Measurements from ENCODE around the gene BCL7C. TPM values are rescaled to one million over a fixed set of nuclear protein-coding genes. Genes with fewer than 3 reads are reported as not detected.

The BCL7C gene
- total and polyA plus RNA-seq, 2 of the 13 experiments (the other 11 are each of a cell fraction or from before 2014, with no cell fraction given): 17.7 to 33.8 TPM

DNA sequence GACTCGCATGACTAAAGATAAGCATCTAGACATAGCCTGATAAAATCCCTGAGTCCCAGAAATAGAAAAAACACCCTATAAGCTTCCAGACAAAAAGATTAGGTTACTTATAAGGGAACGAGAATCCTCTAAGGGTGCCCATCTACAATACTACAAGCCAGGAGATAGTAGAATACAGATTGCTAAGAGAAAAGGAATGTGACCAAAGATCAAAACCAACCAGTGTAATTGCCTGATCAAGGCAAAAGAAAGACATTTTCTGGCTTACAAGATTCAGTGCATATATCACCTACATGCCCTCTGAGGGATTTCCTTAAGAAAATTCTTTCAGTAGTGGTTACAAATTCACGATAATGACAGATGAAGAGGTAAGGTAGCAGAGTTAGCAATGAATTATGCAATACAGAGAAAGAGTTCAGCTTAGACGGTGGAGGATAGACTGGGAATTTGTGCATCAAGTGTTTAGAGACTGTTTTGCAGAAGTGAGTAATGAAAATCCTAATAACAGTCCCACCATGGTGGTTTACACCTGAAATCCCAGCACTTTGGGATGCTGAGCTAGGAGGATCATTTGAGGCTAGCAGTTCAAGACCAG is 35.0 kb downstream of the BCL7C start (continued):
- TF ChIP-seq, protein P1, sequence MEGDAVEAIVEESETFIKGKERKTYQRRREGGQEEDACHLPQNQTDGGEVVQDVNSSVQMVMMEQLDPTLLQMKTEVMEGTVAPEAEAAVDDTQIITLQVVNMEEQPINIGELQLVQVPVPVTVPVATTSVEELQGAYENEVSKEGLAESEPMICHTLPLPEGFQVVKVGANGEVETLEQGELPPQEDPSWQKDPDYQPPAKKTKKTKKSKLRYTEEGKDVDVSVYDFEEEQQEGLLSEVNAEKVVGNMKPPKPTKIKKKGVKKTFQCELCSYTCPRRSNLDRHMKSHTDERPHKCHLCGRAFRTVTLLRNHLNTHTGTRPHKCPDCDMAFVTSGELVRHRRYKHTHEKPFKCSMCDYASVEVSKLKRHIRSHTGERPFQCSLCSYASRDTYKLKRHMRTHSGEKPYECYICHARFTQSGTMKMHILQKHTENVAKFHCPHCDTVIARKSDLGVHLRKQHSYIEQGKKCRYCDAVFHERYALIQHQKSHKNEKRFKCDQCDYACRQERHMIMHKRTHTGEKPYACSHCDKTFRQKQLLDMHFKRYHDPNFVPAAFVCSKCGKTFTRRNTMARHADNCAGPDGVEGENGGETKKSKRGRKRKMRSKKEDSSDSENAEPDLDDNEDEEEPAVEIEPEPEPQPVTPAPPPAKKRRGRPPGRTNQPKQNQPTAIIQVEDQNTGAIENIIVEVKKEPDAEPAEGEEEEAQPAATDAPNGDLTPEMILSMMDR (CRISPR knock-in tag; IDR thresholded peaks at IDR 0.05): no peak
- TF ChIP-seq ZNF296 (CRISPR knock-in tag; conservative IDR thresholded peaks at IDR 0.05): no peak
- TF ChIP-seq, protein P2, sequence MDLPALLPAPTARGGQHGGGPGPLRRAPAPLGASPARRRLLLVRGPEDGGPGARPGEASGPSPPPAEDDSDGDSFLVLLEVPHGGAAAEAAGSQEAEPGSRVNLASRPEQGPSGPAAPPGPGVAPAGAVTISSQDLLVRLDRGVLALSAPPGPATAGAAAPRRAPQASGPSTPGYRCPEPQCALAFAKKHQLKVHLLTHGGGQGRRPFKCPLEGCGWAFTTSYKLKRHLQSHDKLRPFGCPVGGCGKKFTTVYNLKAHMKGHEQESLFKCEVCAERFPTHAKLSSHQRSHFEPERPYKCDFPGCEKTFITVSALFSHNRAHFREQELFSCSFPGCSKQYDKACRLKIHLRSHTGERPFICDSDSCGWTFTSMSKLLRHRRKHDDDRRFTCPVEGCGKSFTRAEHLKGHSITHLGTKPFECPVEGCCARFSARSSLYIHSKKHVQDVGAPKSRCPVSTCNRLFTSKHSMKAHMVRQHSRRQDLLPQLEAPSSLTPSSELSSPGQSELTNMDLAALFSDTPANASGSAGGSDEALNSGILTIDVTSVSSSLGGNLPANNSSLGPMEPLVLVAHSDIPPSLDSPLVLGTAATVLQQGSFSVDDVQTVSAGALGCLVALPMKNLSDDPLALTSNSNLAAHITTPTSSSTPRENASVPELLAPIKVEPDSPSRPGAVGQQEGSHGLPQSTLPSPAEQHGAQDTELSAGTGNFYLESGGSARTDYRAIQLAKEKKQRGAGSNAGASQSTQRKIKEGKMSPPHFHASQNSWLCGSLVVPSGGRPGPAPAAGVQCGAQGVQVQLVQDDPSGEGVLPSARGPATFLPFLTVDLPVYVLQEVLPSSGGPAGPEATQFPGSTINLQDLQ (CRISPR knock-in tag; IDR thresholded peaks at IDR 0.05): no peak
- no peak for TF ChIP-seq PCBP1 (IDR thresholded peaks at IDR 0.05; ENCODE audit: borderline replicate concordance, low read depth, low read length)
- no peak for TF ChIP-seq ZNF549 (CRISPR knock-in tag; IDR thresholded peaks at IDR 0.05)
- peak; percentile 80 for TF ChIP-seq ZNF121 (CRISPR knock-in tag; IDR thresholded peaks at IDR 0.05)
- TF ChIP-seq FOSL1 (CRISPR knock-in tag; IDR thresholded peaks at IDR 0.05; ENCODE audit: borderline replicate concordance): peak; percentile 35; the same call in 1 of the 2 replicates
- peak; percentile 51; the same call in 1 of the 2 replicates for TF ChIP-seq ZNF644 (CRISPR knock-in tag; IDR thresholded peaks at IDR 0.05; ENCODE audit: low read depth)
- no peak for TF ChIP-seq SP4 (CRISPR knock-in tag; IDR thresholded peaks at IDR 0.05)
- peak; percentile 22; the same call in 1 of the 2 replicates for TF ChIP-seq FOSL2 (CRISPR knock-in tag; IDR thresholded peaks at IDR 0.05)
- TF ChIP-seq ATF1 (CRISPR knock-in tag; IDR thresholded peaks at IDR 0.05): no peak
- TF ChIP-seq, protein P3, sequence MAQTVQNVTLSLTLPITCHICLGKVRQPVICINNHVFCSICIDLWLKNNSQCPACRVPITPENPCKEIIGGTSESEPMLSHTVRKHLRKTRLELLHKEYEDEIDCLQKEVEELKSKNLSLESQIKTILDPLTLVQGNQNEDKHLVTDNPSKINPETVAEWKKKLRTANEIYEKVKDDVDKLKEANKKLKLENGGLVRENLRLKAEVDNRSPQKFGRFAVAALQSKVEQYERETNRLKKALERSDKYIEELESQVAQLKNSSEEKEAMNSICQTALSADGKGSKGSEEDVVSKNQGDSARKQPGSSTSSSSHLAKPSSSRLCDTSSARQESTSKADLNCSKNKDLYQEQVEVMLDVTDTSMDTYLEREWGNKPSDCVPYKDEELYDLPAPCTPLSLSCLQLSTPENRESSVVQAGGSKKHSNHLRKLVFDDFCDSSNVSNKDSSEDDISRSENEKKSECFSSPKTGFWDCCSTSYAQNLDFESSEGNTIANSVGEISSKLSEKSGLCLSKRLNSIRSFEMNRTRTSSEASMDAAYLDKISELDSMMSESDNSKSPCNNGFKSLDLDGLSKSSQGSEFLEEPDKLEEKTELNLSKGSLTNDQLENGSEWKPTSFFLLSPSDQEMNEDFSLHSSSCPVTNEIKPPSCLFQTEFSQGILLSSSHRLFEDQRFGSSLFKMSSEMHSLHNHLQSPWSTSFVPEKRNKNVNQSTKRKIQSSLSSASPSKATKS (CRISPR knock-in tag; IDR thresholded peaks at IDR 0.05): no peak
- no peak for TF ChIP-seq ZNF598 (CRISPR knock-in tag; IDR thresholded peaks at IDR 0.05; ENCODE audit: borderline replicate concordance)
- TF ChIP-seq, protein P4, sequence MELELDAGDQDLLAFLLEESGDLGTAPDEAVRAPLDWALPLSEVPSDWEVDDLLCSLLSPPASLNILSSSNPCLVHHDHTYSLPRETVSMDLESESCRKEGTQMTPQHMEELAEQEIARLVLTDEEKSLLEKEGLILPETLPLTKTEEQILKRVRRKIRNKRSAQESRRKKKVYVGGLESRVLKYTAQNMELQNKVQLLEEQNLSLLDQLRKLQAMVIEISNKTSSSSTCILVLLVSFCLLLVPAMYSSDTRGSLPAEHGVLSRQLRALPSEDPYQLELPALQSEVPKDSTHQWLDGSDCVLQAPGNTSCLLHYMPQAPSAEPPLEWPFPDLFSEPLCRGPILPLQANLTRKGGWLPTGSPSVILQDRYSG (CRISPR knock-in tag; IDR thresholded peaks at IDR 0.05): 0 out of 2 replicates have a peak, but pooled peaks have one; percentile 49
- TF ChIP-seq, protein P5, sequence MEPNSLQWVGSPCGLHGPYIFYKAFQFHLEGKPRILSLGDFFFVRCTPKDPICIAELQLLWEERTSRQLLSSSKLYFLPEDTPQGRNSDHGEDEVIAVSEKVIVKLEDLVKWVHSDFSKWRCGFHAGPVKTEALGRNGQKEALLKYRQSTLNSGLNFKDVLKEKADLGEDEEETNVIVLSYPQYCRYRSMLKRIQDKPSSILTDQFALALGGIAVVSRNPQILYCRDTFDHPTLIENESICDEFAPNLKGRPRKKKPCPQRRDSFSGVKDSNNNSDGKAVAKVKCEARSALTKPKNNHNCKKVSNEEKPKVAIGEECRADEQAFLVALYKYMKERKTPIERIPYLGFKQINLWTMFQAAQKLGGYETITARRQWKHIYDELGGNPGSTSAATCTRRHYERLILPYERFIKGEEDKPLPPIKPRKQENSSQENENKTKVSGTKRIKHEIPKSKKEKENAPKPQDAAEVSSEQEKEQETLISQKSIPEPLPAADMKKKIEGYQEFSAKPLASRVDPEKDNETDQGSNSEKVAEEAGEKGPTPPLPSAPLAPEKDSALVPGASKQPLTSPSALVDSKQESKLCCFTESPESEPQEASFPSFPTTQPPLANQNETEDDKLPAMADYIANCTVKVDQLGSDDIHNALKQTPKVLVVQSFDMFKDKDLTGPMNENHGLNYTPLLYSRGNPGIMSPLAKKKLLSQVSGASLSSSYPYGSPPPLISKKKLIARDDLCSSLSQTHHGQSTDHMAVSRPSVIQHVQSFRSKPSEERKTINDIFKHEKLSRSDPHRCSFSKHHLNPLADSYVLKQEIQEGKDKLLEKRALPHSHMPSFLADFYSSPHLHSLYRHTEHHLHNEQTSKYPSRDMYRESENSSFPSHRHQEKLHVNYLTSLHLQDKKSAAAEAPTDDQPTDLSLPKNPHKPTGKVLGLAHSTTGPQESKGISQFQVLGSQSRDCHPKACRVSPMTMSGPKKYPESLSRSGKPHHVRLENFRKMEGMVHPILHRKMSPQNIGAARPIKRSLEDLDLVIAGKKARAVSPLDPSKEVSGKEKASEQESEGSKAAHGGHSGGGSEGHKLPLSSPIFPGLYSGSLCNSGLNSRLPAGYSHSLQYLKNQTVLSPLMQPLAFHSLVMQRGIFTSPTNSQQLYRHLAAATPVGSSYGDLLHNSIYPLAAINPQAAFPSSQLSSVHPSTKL (CRISPR knock-in tag; IDR thresholded peaks at IDR 0.05): 0 out of 2 replicates have a peak, but pooled peaks have one; percentile 10
- TF ChIP-seq EEA1 (CRISPR knock-in tag; IDR thresholded peaks at IDR 0.05; ENCODE audit: borderline replicate concordance): no peak

Measured in HepG2 (cell line).